GM18502 (cell line): ENCODE measurements around the gene ITGA1.
"Not testable (repeated sequence)": the region's sequence is repeated elsewhere in the genome, so short reads cannot be mapped to it uniquely, and the experiment has no call there.

ENCODE experiments used
- ATAC-seq: cut with Tn5 transposase; IDR thresholded peaks from one replicate; pipeline ENCODE4 v1.9.1; 2021; ENCODE audit warnings: mild to moderate bottlenecking; ENCODE audit not compliant: unreplicated experiment, poor library complexity

Gene ITGA1

DNA sequence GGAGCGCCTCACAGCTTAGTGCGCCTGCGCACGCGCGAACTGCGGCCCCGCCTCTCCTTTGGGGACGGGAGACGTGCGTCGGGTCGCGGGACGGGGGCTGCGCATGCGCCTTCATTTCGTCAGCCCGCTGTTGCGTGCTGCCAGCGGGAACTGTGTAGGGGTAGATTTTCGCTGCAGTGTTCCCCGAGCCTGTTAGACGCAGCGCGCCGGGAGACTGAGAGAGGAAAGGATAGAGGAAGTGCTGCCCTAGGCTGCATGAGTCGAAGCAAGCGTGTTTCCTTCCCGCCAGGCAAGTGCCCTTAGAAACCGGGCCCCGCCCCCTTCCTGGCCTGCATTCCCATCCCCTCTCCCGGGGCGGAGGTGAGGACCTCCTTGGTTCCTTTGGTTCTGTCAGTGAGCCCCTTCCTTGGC is 12.3 kb downstream of the ITGA1 start:
- peak; percentile 88 for ATAC-seq

DNA sequence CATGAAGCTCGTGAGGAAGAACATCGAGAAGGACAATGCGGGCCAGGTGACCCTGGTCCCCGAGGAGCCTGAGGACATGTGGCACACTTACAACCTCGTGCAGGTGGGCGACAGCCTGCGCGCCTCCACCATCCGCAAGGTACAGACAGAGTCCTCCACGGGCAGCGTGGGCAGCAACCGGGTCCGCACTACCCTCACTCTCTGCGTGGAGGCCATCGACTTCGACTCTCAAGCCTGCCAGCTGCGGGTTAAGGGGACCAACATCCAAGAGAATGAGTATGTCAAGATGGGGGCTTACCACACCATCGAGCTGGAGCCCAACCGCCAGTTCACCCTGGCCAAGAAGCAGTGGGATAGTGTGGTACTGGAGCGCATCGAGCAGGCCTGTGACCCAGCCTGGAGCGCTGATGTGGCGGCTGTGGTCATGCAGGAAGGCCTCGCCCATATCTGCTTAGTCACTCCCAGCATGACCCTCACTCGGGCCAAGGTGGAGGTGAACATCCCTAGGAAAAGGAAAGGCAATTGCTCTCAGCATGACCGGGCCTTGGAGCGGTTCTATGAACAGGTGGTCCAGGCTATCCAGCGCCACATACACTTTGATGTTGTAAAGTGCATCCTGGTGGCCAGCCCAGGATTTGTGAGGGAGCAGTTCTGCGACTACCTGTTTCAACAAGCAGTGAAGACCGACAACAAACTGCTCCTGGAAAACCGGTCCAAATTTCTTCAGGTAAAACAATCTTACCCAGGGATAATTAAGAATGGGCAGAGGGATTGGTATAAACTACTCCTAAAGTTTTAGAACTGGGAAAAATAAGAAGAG is 12.9 kb downstream of the ITGA1 start:
- peak; percentile 47 for ATAC-seq

DNA sequence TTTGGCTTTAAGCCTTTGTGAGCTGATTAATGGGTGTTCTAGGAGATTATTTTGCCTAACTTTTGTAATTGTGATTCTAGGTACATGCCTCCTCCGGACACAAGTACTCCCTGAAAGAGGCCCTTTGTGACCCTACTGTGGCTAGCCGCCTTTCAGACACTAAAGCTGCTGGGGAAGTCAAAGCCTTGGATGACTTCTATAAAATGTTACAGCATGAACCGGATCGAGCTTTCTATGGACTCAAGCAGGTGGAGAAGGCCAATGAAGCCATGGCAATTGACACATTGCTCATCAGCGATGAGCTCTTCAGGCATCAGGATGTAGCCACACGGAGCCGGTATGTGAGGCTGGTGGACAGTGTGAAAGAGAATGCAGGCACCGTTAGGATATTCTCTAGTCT is 13.6 kb downstream of the ITGA1 start:
- no peak for ATAC-seq

- no peak for ATAC-seq
These were observed 14.7 kb downstream of the ITGA1 start for GRCh38 chr5:52802272-52802973.

GRCh38 chr5:52802974-52803336 is 15.2 kb downstream of the ITGA1 start:
- ATAC-seq = no peak

DNA sequence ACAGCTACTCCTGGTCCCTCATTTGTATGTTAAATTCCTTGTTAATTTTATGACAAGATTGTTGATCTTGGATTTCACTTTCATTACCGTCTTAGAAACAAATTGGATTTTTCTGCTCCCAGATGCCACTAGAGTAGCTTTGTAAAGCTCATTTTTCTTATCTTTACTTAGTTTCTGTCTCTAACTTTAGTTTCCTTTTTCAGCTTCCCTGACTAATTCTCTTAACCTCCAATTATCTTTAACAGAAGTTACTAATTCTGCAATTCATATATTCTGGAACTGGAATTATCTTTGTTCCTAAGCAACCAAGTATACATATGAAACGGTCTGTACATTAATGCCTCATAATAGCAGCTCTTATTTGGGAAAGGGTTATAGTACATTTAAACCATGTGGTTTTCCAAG is 16.7 kb downstream of the ITGA1 start:
- ATAC-seq = no peak

- no peak for ATAC-seq
These were observed 17.3 kb downstream of the ITGA1 start for GRCh38 chr5:52804981-52805380.

GRCh38 chr5:52805615-52806014 is 17.9 kb downstream of the ITGA1 start:
- ATAC-seq = no peak

DNA sequence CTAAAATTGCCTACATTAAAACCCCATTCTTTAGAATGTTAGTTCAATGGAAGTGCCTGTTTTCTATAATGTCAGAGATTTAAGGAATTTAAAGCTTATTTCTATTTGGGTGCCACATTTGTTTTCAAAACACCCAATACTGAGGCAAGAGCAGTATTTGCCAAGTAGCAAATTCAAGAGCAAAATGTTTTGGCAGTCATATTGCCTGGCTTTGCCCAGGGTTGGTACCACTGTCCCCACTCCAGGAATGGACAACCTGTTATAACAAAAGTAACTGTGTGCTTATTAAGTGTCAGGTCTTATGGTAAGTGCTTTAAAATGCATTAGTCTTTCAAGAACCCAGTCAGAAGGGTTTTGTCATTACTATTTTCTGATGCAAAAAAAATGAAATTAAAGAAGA is 19.3 kb downstream of the ITGA1 start:
- no peak for ATAC-seq

DNA sequence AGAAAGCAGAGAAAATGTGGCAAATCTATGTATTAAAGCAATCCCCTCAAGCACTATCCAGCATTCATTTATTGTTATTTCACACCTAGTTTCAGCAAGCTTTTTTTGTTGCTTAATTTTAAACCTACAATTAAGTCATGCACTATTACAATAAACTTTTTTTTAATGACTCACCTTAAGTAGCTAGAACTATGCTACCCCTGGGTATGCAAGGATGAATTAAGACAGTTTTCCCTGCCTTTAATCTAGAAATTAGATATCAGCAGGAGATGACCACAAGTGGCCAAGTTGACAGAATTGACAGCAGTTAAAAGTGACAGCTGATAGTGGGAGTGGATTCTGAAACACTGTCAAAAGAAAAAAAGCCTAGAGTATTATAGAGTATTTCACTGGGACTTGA is 20.0 kb downstream of the ITGA1 start:
- no peak for ATAC-seq

DNA sequence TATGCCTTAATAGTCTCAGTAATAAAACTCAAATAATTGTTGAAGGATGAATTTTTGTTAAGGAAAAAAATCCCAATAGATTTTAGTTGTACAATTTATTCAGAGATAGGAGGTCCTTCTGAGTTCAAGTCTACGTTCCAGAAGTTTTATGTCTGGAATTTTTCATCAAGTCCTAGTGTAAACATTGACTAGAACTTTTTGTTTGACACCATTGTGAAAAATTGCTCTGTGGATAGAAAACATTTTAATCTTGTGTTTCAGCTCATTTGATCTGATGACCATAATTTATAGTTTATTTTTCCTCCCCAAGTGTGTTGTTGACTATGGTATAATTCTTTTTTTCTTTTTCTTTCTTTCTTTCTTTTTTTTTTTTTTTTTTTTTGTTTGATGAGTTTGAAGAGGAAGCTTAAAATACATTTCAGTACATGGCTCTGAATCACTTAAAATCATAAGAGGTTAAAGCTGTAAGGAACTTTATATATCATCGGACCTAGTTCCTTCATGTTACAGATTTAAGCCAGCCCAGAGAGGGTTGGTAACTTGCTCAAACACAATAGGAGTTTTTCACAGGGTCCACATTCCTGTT is 20.7 kb downstream of the ITGA1 start:
- ATAC-seq = no peak

- ATAC-seq = no peak
These were observed 22.2 kb downstream of the ITGA1 start for GRCh38 chr5:52809884-52810283.

DNA sequence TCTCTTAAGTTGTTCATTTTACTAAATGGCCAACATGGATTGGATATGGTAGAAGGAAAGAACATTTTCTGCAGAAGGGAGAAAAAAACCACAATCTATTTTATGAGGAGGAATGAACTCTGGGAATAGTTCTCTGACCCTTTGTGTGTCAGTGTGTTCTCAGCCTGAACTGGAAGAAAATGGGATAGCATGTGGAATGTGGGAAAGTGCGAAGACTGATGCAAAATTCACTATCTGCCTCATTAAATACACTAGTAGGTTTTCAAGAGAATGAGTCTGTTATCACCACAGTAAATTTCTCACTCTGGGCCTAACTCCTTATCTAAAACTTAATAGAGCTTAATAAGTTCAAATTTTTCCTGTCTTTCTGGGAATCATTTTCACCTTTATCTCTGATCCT is 22.7 kb downstream of the ITGA1 start:
- ATAC-seq = no peak

DNA sequence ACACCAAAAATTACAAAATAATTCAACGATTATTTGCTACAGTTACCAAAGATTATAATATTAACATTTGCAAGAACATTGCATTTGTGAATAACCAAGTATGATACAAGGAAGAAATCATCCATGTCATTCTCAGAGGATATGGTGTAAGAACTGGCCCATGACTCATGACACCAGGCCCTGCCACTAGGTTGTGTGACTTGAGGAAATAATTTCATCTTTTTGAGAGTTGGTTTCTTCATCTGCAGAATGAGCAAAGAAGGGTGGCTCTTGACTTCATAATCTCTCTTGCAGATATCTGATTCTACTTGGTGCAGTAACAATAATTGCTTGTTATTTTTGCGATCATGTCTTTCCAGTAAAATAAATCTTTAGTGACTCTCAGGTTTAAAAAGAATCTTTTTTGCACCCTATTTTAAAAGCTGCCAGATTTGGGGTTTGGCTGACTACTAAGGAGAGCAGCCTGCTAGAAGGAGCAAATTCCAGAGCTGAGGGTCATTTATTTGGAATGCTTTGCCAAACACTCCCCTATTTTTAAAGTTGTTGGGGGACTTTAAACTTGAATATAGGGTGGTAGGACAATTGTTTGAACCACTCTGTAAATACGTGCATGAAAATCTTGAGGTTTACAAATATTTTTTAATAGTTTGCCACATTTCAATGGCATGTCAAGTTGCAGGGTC is 23.5 kb downstream of the ITGA1 start:
- ATAC-seq = no peak

DNA sequence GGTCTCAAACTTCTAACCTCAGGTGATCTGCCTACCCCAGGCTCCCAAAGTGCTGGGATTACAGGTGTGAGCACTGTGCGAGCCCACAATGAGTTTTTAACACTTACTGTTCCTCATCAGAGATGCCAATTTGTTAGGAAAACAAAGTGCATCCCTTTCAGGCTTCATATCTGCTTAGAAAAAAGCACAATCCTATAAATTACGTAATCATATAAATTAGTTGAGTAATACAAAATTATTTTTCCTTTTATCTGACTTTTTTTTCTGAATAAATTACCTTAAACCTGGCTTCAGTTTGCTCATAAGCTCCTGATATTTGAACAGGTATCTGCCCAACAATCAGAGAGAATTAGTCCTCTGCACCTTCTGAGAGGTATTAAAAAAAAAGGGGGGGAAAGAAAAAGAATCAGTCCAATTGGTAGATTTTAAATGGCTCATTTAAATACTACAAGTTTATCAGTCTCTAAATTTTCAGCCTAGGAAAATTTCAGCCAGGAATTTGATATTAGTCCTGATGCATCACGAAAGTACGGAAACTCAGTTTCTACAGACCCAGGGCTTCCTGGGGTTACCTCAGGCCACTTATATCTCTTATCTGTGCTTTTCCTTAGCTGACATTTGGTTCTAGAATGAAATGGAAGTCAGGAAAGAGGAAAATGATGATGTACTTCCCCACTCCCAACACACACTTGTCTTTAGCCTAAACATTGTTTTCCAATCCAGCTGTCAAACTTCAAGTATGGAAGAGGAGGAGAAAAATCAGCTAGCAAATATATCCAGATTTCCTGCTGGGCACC is 26.8 kb downstream of the ITGA1 start:
- ATAC-seq = no peak

DNA sequence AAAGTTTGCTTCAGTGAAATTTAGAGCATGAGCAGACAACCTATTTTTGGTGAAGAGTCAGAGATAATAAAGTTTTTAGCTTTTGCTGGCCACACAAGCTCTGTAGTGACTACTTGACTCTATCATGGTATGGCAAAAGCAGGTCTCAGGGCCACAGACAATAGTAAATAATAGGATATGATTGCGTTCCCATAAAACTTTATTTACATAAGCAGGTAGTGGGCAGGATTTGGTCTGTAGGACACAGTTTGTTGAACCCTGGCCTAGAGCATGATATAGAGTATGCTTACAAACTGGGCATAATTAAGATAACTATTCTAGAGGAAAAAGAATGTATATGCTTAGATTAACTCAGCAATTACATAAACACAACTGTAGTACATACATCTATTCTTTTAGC is 30.1 kb downstream of the ITGA1 start:
- ATAC-seq = no peak

DNA sequence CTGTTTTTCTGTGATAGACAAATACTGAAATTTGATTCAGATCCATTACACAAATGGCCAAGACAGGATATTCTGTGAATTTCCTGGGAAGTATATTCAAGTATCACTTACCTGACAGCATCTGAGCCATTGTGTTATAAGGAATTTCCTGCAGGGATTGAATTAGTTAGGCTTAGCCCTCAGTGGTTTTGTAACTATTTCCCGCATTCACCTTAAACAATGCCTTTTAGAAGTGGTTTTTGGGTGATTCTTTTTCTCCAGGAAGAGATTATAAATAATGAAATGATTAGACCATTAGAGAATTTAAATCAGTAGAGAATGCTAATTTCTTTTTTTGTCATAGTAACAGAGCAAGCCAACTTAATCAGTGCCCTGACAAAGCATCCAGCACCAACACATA is 30.6 kb downstream of the ITGA1 start:
- ATAC-seq = no peak

GRCh38 chr5:52818807-52819206 is 31.1 kb downstream of the ITGA1 start:
- ATAC-seq = not testable (repeated sequence)

- no peak for ATAC-seq
These were observed 34.2 kb downstream of the ITGA1 start for GRCh38 chr5:52821901-52822300.

GRCh38 chr5:52822437-52822836 is 34.7 kb downstream of the ITGA1 start:
- no peak for ATAC-seq
